OCI-LY3 (cell line): ENCODE measurements around the gene SRGAP1.
A peak's percentile ranks its signal among the peaks of the same experiment; 100 is the strongest.

Experiments
- H2AFZ ChIP-seq: fragments of 200-600, 300-600 bp; shearing (Covaris generic); 2 replicates; pipeline ENCODE4 v1.6.0; 2014; ENCODE audit warnings: antibody characterized with exemption, low read depth, low read length
- H3K27ac ChIP-seq: fragments of 200-600, 300-600 bp; sonication (generic); 2 replicates; pipeline ENCODE4 v1.5.1; 2014; ENCODE audit warnings: mild to moderate bottlenecking, low read length, moderate library complexity, mixed read lengths
- H3K27me3 ChIP-seq: fragments of 200-600, 300-600 bp; sonication (generic); 2 replicates; pipeline ENCODE4 v1.6.1; 2014; ENCODE audit warnings: low read depth, low read length, mixed read lengths
- H3K36me3 ChIP-seq: fragments of 200-600, 300-600 bp; sonication (generic); replicated peaks from 2 replicates; pipeline ENCODE3; 2014; ENCODE audit warnings: low read depth, low read length, mixed read lengths
- H3K4me1 ChIP-seq: fragments of 300-600, 200-600 bp; sonication (generic); 2 replicates; pipeline ENCODE4 v1.6.1; 2014; ENCODE audit warnings: low read length, mixed read lengths
- H3K4me2 ChIP-seq: fragments of 200-600, 300-600 bp; sonication (generic); 2 replicates; pipeline ENCODE4 v1.6.1; 2014; ENCODE audit warnings: low read length, mixed read lengths
- H3K4me3 ChIP-seq: fragments of 300-600, 200-600 bp; sonication (generic); 2 replicates; pipeline ENCODE4 v1.5.1; 2014; ENCODE audit warnings: antibody characterized with exemption, mild to moderate bottlenecking, low read length, moderate library complexity
- H3K79me2 ChIP-seq: fragments of 300-600, 200-600 bp; shearing (Covaris generic); 2 replicates; pipeline ENCODE4 v1.6.1; 2014; ENCODE audit warnings: mild to moderate bottlenecking, low read length, mixed read lengths
- H3K9ac ChIP-seq: fragments of 300-600, 200-600 bp; shearing (Covaris generic); 2 replicates; pipeline ENCODE4 v1.6.0; 2014; ENCODE audit warnings: mild to moderate bottlenecking, low read length, moderate library complexity
- H3K9me3 ChIP-seq: fragments of 200-600, 300-600 bp; shearing (Covaris generic); 2 replicates; pipeline ENCODE4 v1.6.1; 2014; ENCODE audit warnings: low read length, mixed read lengths; ENCODE audit not compliant: insufficient read depth
- H4K20me1 ChIP-seq: fragments of 200-600, 300-600 bp; sonication (generic); 2 replicates; pipeline ENCODE4 v1.6.1; 2016; ENCODE audit warnings: low read length, mixed read lengths; ENCODE audit not compliant: insufficient read depth
- EZH2phosphoT487 ChIP-seq: fragments of 200-600 bp; shearing (Covaris generic); IDR thresholded peaks from 2 replicates; pipeline ENCODE4 v1.6.1; 2018; ENCODE audit warnings: antibody characterized with exemption, mixed run types, low read depth
- TF ChIP-seq, protein P1 (sequence below): fragments of 200-600, 300-600 bp; sonication (generic); IDR thresholded peaks from 2 replicates; pipeline ENCODE4 v1.5.1; 2014; ENCODE audit warnings: antibody characterized with exemption, low read length, low read depth

The SRGAP1 gene

GRCh38 chr12:63964301-63964700 is 119.8 kb downstream of the SRGAP1 start:
- Histone ChIP-seq H3K9me3 (no peaks in the 10 kb centered on the region), H3K79me2 (no peaks in the 10 kb centered on the region), H3K27ac (no peak overlapping the region), H3K36me3 (no peaks in the 10 kb centered on the region), H3K27me3 (no peaks in the 10 kb centered on the region), H3K4me3 (no peak overlapping the region), H3K9ac (no peak overlapping the region), H3K4me2 (peak overlapping the region; percentile 41; the same call in 1 of the 2 replicates), H4K20me1 (no peaks in the 10 kb centered on the region), H2AFZ (no peak overlapping the region), H3K4me1 (peaks cover 29% of the 10 kb centered on the region)
- no peak for TF ChIP-seq EZH2phosphoT487
- TF ChIP-seq, protein P1, sequence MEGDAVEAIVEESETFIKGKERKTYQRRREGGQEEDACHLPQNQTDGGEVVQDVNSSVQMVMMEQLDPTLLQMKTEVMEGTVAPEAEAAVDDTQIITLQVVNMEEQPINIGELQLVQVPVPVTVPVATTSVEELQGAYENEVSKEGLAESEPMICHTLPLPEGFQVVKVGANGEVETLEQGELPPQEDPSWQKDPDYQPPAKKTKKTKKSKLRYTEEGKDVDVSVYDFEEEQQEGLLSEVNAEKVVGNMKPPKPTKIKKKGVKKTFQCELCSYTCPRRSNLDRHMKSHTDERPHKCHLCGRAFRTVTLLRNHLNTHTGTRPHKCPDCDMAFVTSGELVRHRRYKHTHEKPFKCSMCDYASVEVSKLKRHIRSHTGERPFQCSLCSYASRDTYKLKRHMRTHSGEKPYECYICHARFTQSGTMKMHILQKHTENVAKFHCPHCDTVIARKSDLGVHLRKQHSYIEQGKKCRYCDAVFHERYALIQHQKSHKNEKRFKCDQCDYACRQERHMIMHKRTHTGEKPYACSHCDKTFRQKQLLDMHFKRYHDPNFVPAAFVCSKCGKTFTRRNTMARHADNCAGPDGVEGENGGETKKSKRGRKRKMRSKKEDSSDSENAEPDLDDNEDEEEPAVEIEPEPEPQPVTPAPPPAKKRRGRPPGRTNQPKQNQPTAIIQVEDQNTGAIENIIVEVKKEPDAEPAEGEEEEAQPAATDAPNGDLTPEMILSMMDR, result no peak

- no peak overlapping the region for H3K4me2 ChIP-seq
- H4K20me1 ChIP-seq, result no peaks in the 10 kb centered on the region
- no peaks in the 10 kb centered on the region for H3K27me3 ChIP-seq
- no peak overlapping the region for H2AFZ ChIP-seq
- TF ChIP-seq, protein P1, result no peak
- TF ChIP-seq EZH2phosphoT487, result no peak
- H3K9ac ChIP-seq, result no peak overlapping the region
- no peak overlapping the region for H3K4me3 ChIP-seq
- no peaks in the 10 kb centered on the region for H3K79me2 ChIP-seq
- no peaks in the 10 kb centered on the region for H3K36me3 ChIP-seq
- H3K9me3 ChIP-seq, result no peaks in the 10 kb centered on the region
- H3K27ac ChIP-seq, result no peak overlapping the region
- peaks cover 15% of the 10 kb centered on the region for H3K4me1 ChIP-seq
These were observed 121.6 kb downstream of the SRGAP1 start for GRCh38 chr12:63965936-63966605.

- no peak for TF ChIP-seq EZH2phosphoT487
- TF ChIP-seq, protein P1, result no peak
- Histone ChIP-seq H3K36me3 (no peaks in the 10 kb centered on the region), H3K4me1 (peaks cover 15% of the 10 kb centered on the region), H3K27ac (no peak overlapping the region), H3K9me3 (no peaks in the 10 kb centered on the region), H3K9ac (no peak overlapping the region), H4K20me1 (no peaks in the 10 kb centered on the region), H3K4me2 (no peak overlapping the region), H3K79me2 (no peaks in the 10 kb centered on the region), H3K27me3 (no peaks in the 10 kb centered on the region), H2AFZ (no peak overlapping the region), H3K4me3 (no peak overlapping the region)
These were observed 122.1 kb downstream of the SRGAP1 start for GRCh38 chr12:63966606-63966975.

DNA sequence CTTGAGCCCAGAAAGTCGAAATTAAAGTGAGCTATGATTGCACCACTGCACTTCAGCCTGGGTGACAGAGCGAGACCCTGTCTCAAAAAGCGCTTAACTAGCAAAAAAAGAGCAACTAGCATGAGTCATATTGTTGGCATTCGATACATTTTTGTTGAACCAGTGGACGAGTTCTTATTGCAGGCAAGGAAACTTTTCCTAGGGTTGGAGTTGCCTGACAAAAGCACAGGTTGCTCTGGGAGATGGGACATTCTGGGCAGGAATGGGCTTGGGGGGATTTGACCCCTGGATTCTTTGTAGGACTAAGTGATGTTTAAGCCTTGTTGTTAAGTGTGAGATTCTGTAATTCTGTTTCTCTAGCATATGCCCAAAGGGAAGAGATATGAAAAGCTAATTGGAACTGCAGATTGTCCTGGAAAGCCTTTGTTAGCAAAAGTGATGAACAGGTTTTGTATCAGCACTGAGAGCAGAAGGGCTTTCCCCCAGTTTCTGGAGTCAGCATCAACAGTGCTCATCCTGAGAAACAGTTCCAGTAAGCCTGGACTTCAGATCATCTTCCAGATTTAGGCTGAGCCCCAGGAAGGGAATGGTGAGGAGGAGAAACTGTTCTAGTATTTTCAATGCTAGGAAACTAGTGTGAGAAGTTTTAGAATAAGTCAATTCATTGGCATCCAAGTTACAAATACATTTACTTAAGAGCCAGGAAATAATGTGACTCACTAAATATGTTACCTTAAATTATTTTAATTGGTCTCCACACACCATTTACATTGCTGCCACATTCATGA is 123.1 kb downstream of the SRGAP1 start:
- no peak overlapping the region for H3K4me3 ChIP-seq
- no peaks in the 10 kb centered on the region for H4K20me1 ChIP-seq
- no peak overlapping the region for H2AFZ ChIP-seq
- peaks cover 15% of the 10 kb centered on the region for H3K4me1 ChIP-seq
- H3K79me2 ChIP-seq, result no peaks in the 10 kb centered on the region
- TF ChIP-seq, protein P1, result no peak
- no peak for TF ChIP-seq EZH2phosphoT487
- no peak overlapping the region for H3K4me2 ChIP-seq
- H3K27me3 ChIP-seq, result no peaks in the 10 kb centered on the region
- H3K27ac ChIP-seq, result no peak overlapping the region
- no peaks in the 10 kb centered on the region for H3K9me3 ChIP-seq
- no peaks in the 10 kb centered on the region for H3K36me3 ChIP-seq
- H3K9ac ChIP-seq, result no peak overlapping the region
